K562 (cell line): ENCODE results near the gene HOXD13. TPM values are rescaled to one million over a fixed set of nuclear protein-coding genes. Genes with fewer than 3 reads are reported as not detected.

Experiments
- ATAC-seq: fragments of 200-7000 bp; cut with Tn5 transposase; 3 replicates; pipeline ENCODE4 v1.9.1; 2020; ENCODE audit warnings: moderate library complexity
- BruUV-seq: library from RNA; stranded (reverse); fragments of 400-500 nt; replicated peaks from 2 replicates; lab custom pipeline; 2021; lab: Mats Ljungman, UMichigan
- CTCF ChIA-PET: fragments of 300-600 bp; formaldehyde crosslinking; extraction: SDS; loops from one replicate; lab custom pipeline; 2021; ENCODE audit warnings: low intra/inter-chr PET ratio; lab: Yijun Ruan, JAX
- POLR2A ChIA-PET: fragments of 300-600, 350-650 bp; sonication (Branson Sonifier 250); formaldehyde crosslinking; extraction: SDS; loops from one replicate; lab custom pipeline; 2021; ENCODE audit warnings: antibody characterized with exemption, inconsistent platforms; lab: Yijun Ruan, JAX
- DNase-seq, 4 experiments: peaks; one replicate each; pipeline versions ENCODE4 v3.0.0 to v3.0.0-alpha.2; 2011 to 2018; ENCODE audit warnings: low spot score in 3 of 4, mixed read lengths in 3 of 4; ENCODE audit errors: extremely low read depth in 1 of 4
- FAIRE-seq: peaks from 2 replicates; lab custom pipeline; 2011; peaks lifted over from hg19 to GRCh38; lab: Jason Lieb, UNC
- H2AFZ ChIP-seq: 2 replicates; pipeline ENCODE4 v1.6.0; 2011; ENCODE audit warnings: low read depth, low read length, control low read depth, inconsistent platforms
- H3K27ac ChIP-seq: fragments of 200-600 bp; 3 replicates; pipeline ENCODE4 v1.8.0; 2011; ENCODE audit warnings: low read depth, mild to moderate bottlenecking, control low read depth, inconsistent platforms, low read length, moderate library complexity, mixed read lengths; ENCODE audit errors: extremely low read depth
- H3K27me3 ChIP-seq, 2 experiments: fragments of 300-600 bp in 1 of 2; 2 replicates in 1 of 2; 3 replicates in 1 of 2; pipeline versions ENCODE4 v1.6.0 to v1.8.0; 2011; ENCODE audit warnings: inconsistent platforms in 2 of 2, low read length in 2 of 2, mild to moderate bottlenecking in 1 of 2, mixed read lengths in 1 of 2, moderate library complexity in 1 of 2; ENCODE audit not compliant: control insufficient read depth in 2 of 2, insufficient read depth in 2 of 2
- H3K36me3 ChIP-seq: fragments of 300-600 bp; 3 replicates; pipeline ENCODE4 v1.8.0; 2011; ENCODE audit warnings: mild to moderate bottlenecking, low read length, inconsistent platforms; ENCODE audit not compliant: control insufficient read depth, insufficient read depth
- H3K4me1 ChIP-seq, 2 experiments: fragments of 200-600 bp in 1 of 2; replicated peaks in 1 of 2; 2 replicates in 1 of 2; 3 replicates in 1 of 2; pipeline versions ENCODE4 v1.5.1 to v1.8.0; 2011; ENCODE audit warnings: inconsistent platforms in 2 of 2, low read length in 2 of 2, mild to moderate bottlenecking in 1 of 2, mixed read lengths in 1 of 2, moderate library complexity in 1 of 2; ENCODE audit not compliant: control insufficient read depth in 2 of 2, insufficient read depth in 2 of 2
- H3K4me2 ChIP-seq: 2 replicates; pipeline ENCODE4 v1.6.1; 2011; ENCODE audit warnings: low read length, control low read depth, inconsistent platforms, mixed read lengths; ENCODE audit not compliant: insufficient read depth
- H3K4me3 ChIP-seq: fragments of 200-600 bp; sonication (generic), shearing (Covaris generic); 2 replicates; pipeline ENCODE4 v1.5.1; 2016; ENCODE audit warnings: control low read depth, inconsistent platforms
- H3K79me2 ChIP-seq: fragments of 200-600 bp; 3 replicates; pipeline ENCODE4 v1.8.0; 2011; ENCODE audit warnings: low read length, inconsistent platforms; ENCODE audit not compliant: control insufficient read depth, insufficient read depth
- H3K9ac ChIP-seq, 2 experiments: 2 replicates each; pipeline versions ENCODE4 v1.6.0 to v1.6.1; 2011; ENCODE audit warnings: low read depth in 2 of 2, low read length in 2 of 2, control low read depth in 1 of 2, inconsistent platforms in 1 of 2, mild to moderate bottlenecking in 1 of 2, mixed read lengths in 1 of 2; ENCODE audit not compliant: insufficient read depth in 1 of 2
- H3K9me1 ChIP-seq: one replicate; pipeline ENCODE4 v1.6.0; 2011; ENCODE audit warnings: inconsistent platforms, mild to moderate bottlenecking, low read length, moderate library complexity; ENCODE audit not compliant: control insufficient read depth, insufficient read depth
- H3K9me3 ChIP-seq: replicated peaks from 2 replicates; pipeline ENCODE4 v1.5.1; 2011; ENCODE audit warnings: low read depth, low read length, inconsistent platforms; ENCODE audit not compliant: control insufficient read depth, insufficient read depth
- H4K20me1 ChIP-seq: replicated peaks from 2 replicates; pipeline ENCODE4 v1.6.1; 2011; ENCODE audit warnings: low read length, inconsistent platforms, mixed read lengths; ENCODE audit not compliant: control insufficient read depth, insufficient read depth
- ARID2 ChIP-seq: fragments of 450-650 bp; IDR thresholded peaks from 2 replicates; pipeline ENCODE4 v1.6.1; 2017; ENCODE audit warnings: antibody characterized with exemption, mild to moderate bottlenecking
- CHD2 ChIP-seq: IDR thresholded peaks from 2 replicates; pipeline ENCODE4 v1.6.1; 2011; ENCODE audit warnings: low read depth, low read length
- CREB3L1 ChIP-seq: fragments of 450-650 bp; IDR thresholded peaks from 2 replicates; pipeline ENCODE4 v1.6.1; 2014; ENCODE audit warnings: low read depth, mild to moderate bottlenecking, moderate library complexity, borderline replicate concordance
- ELK1 ChIP-seq: sonication (generic); formaldehyde crosslinking; IDR thresholded peaks from 2 replicates; pipeline ENCODE4 v1.8.1; 2022; ENCODE audit warnings: missing genetic modification reagents
- FOSL1 ChIP-seq: fragments of 200-800 bp; sonication (Bioruptor generic); conservative IDR thresholded peaks from 2 replicates; pipeline ENCODE4 v1.6.1; 2016; ENCODE audit warnings: missing genetic modification characterization, missing compliant biosample characterization
- HDAC6 ChIP-seq: IDR thresholded peaks from 2 replicates; pipeline ENCODE4 v1.6.1; 2012; ENCODE audit warnings: low read depth, mild to moderate bottlenecking, control low read depth, inconsistent platforms, low read length, moderate library complexity
- HNRNPL ChIP-seq: fragments of 200-400 bp; formaldehyde crosslinking; IDR thresholded peaks from 2 replicates; pipeline ENCODE4 v1.6.1; 2017; ENCODE audit warnings: low read depth, mild to moderate bottlenecking, low read length
- KLF13 ChIP-seq: fragments of 450-650 bp; IDR thresholded peaks from 2 replicates; pipeline ENCODE4 v1.6.1; 2016; ENCODE audit warnings: missing genetic modification characterization, low read depth, mild to moderate bottlenecking, missing compliant biosample characterization, moderate library complexity, borderline replicate concordance
- MXI1 ChIP-seq: IDR thresholded peaks from 2 replicates; pipeline ENCODE4 v1.6.1; 2011; ENCODE audit warnings: low read depth, mild to moderate bottlenecking, improper control_type of control experiment, low read length
- RAD21 ChIP-seq, 2 experiments: fragments of 250-450 bp in 1 of 2; fragments of 450-650 bp in 1 of 2; sonication (Bioruptor Pico) in 1 of 2; formaldehyde crosslinking in 1 of 2; IDR thresholded peaks in 1 of 2; conservative IDR thresholded peaks in 1 of 2; 2 replicates each; pipeline versions ENCODE4 v1.4.0 to v1.8.0; 2020 to 2022; ENCODE audit warnings: mild to moderate bottlenecking in 2 of 2, moderate library complexity in 1 of 2
- THAP12 ChIP-seq: fragments of 250-450 bp; sonication (Bioruptor Pico); IDR thresholded peaks from 2 replicates; pipeline ENCODE4 v1.9.0; 2021; ENCODE audit warnings: mild to moderate bottlenecking, inconsistent platforms
- YBX1 ChIP-seq: fragments of 450-650 bp; IDR thresholded peaks from 2 replicates; pipeline ENCODE4 v1.7.1; 2016; ENCODE audit warnings: mild to moderate bottlenecking
- ZNF134 ChIP-seq: fragments of 250-450 bp; sonication (Bioruptor Pico); conservative IDR thresholded peaks from 2 replicates; pipeline ENCODE4 v1.4.0; 2020
- ZNF785 ChIP-seq: fragments of 250-450 bp; sonication (Bioruptor Pico); IDR thresholded peaks from 2 replicates; pipeline ENCODE4 v1.4.0; 2020; ENCODE audit warnings: mild to moderate bottlenecking
- WGBS: fragments of 100-300 bp; shearing (Covaris generic); methylation state at CpG from one replicate; pipeline ENCODE4 v1.1.6; 2016; ENCODE audit warnings: low coverage, mixed read lengths; ENCODE audit not compliant: insufficient coverage; ENCODE audit errors: missing lambda C conversion rate; 5-methylcytosine and 5-hydroxymethylcytosine counted together
- in situ Hi-C: fragments of 300-500 bp; cut with MboI; formaldehyde crosslinking; loops from 4 replicates; pipeline ENCODE4 v1.15.0; 2018; ENCODE audit warnings: inconsistent platforms, mixed read lengths
- intact Hi-C: fragments of 100-400 bp; cut with micrococcal nuclease; formaldehyde crosslinking; loops from 2 replicates; pipeline ENCODE4 v1.14.2; 2022
- polyA plus RNA-seq, 8 experiments: library from polyadenylated mRNA; depleted of rRNA in 4 of 8; stranded (reverse) in 5 of 8; unstranded in 3 of 8; fragments of >200 nt; fragmentation: Nextera tagmentation in 2 of 8; fragmentation: Illumina TruSeq in 1 of 8; extraction: Ambion mirVana in 2 of 8; extraction: Trizol in 1 of 8; gene quantifications; 2 replicates each; pipeline versions ENCODE4 v1.2.1 to v1.2.3, GENCODE V29; 2011 to 2014; ENCODE audit warnings: inconsistent platforms in 1 of 8, missing spikeins in 1 of 8
- total RNA-seq, 7 experiments: library from RNA; depleted of rRNA in 6 of 7; stranded (reverse); fragments of >200 nt in 6 of 7; fragmentation: Illumina TruSeq in 2 of 7; extraction: Trizol in 2 of 7; gene quantifications; 2 replicates each; pipeline versions ENCODE4 v1.2.1 to v1.2.3, GENCODE V29; 2011 to 2021; ENCODE audit warnings: low replicate concordance in 1 of 7

Gene HOXD13
- total and polyA plus RNA-seq, 9 of the 15 experiments (the other 6 are each of a cell fraction or from before 2014, with no cell fraction given), result 0.03 to 0.04 TPM; not detected in 7

- Histone ChIP-seq H3K9ac (no peak overlapping the region), H3K79me2 (no peaks in the 10 kb centered on the region), H3K4me1 (peaks cover 0 to 26% of the 10 kb centered on the region in 2 experiments; a peak in 2 of 5 replicates), H3K9me3 (no peaks in the 10 kb centered on the region), H3K27ac (no peak overlapping the region), H4K20me1 (peaks cover 16% of the 10 kb centered on the region; the same call in 1 of the 2 replicates), H3K27me3 (peaks cover 63 to 82% of the 10 kb centered on the region in 2 experiments), H3K9me1 (no peaks in the 10 kb centered on the region), H3K4me3 (no peak overlapping the region), H3K4me2 (no peak overlapping the region), H2AFZ (no peak overlapping the region), H3K36me3 (no peaks in the 10 kb centered on the region)
- TF ChIP-seq YBX1, result no peak
- no peak for TF ChIP-seq ZNF134 (CRISPR knock-in tag)
- no peak for TF ChIP-seq ELK1
- TF ChIP-seq HDAC6, result no peak
- no peak for TF ChIP-seq THAP12 (CRISPR knock-in tag)
- TF ChIP-seq HNRNPL, result no peak
- no peak for TF ChIP-seq ZNF785 (CRISPR knock-in tag)
- TF ChIP-seq MXI1, result no peak
- no peak for TF ChIP-seq ARID2
- TF ChIP-seq KLF13 (tag), result no peak
- no peak for TF ChIP-seq CREB3L1
- no peak for TF ChIP-seq FOSL1 (tag)
- no peak for TF ChIP-seq RAD21 (CRISPR knock-in tag; conservative IDR thresholded peaks at IDR 0.05 in 1 of 2, IDR thresholded peaks at IDR 0.05 in 1 of 2)
- TF ChIP-seq CHD2, result no peak
- in situ Hi-C loops, result no loop called here
- no peak for DNase-seq
- intact Hi-C loops, result no loop called here
- ChIA-PET POLR2A (interaction anchor here (0.7 kb wide), 1 partner anchor 11 kb away, joined by 3 read pairs; no protein-coding TSS in a partner anchor), CTCF (no interaction called here)
- no TSS peak for BruUV-seq
- FAIRE-seq, result peak; percentile 15
- WGBS, result 0% methylated on average over 7 of the region's 7 CpGs
- ATAC-seq, result no peak
Observed at GRCh38 chr2:176102309-176102866, 9.9 kb downstream of the HOXD13 start.
